GM12878 (cell line): Measurements from ENCODE around the gene SRPK3. TPM values are rescaled to one million over a fixed set of nuclear protein-coding genes. Genes with fewer than 3 reads are reported as not detected.

ENCODE experiments used
- ATAC-seq: fragments of 200-7000 bp; cut with Tn5 transposase; 3 replicates; pipeline ENCODE4 v1.9.1; 2020; ENCODE audit warnings: mild to moderate bottlenecking, moderate library complexity
- BruUV-seq: library from RNA; stranded (reverse); fragments of 400-500 nt; replicated peaks from 2 replicates; lab custom pipeline; 2021; lab: Mats Ljungman, UMichigan
- CTCF ChIA-PET: fragments of 300-600 bp; sonication (Branson Sonifier 250); formaldehyde crosslinking; extraction: SDS; loops from one replicate; lab custom pipeline; 2021; ENCODE audit warnings: inconsistent platforms; lab: Yijun Ruan, JAX
- POLR2A ChIA-PET: fragments of 350-600 bp; formaldehyde crosslinking; extraction: SDS; loops from one replicate; lab custom pipeline; 2021; ENCODE audit warnings: inconsistent platforms; lab: Charles Lee
- RAD21 ChIA-PET: fragments of 300-600 bp; sonication (Branson Sonifier 250); formaldehyde crosslinking; loops from one replicate; lab custom pipeline; 2023; ENCODE audit warnings: antibody characterized with exemption; ENCODE audit not compliant: unreplicated experiment; lab: Charles Lee
- SMC1A ChIA-PET: fragments of 300-600 bp; sonication (Branson Sonifier 250); formaldehyde crosslinking; loops from one replicate; lab custom pipeline; 2023; ENCODE audit not compliant: unreplicated experiment, uncharacterized antibody; lab: Charles Lee
- DNase-seq: peaks from one replicate; pipeline ENCODE4 v3.0.0-alpha.2; 2011; ENCODE audit warnings: low read depth, low spot score
- FAIRE-seq: peaks from 3 replicates; lab custom pipeline; 2011; peaks lifted over from hg19 to GRCh38; lab: Jason Lieb, UNC
- H2AFZ ChIP-seq: 2 replicates; pipeline ENCODE4 v1.6.0; 2011; ENCODE audit warnings: low read depth, low read length, control low read depth; ENCODE audit not compliant: control insufficient read depth
- H3K27ac ChIP-seq: 2 replicates; pipeline ENCODE4 v1.5.1; 2011; ENCODE audit warnings: control low read depth; ENCODE audit not compliant: control insufficient read depth, insufficient read depth
- H3K27me3 ChIP-seq, 2 experiments: replicated peaks in 1 of 2; 2 replicates each; pipeline versions ENCODE4 v1.6.0 to v1.6.1; 2011; ENCODE audit warnings: low read length in 1 of 2; ENCODE audit not compliant: control insufficient read depth in 2 of 2, insufficient read depth in 2 of 2
- H3K36me3 ChIP-seq, 2 experiments: 2 replicates each; pipeline ENCODE4 v1.5.1; 2011; ENCODE audit warnings: low read length in 1 of 2; ENCODE audit not compliant: control insufficient read depth in 2 of 2, insufficient read depth in 2 of 2
- H3K4me1 ChIP-seq: 2 replicates; pipeline ENCODE4 v1.6.1; 2011; ENCODE audit warnings: mild to moderate bottlenecking, low read length, moderate library complexity, mixed read lengths; ENCODE audit not compliant: control insufficient read depth, insufficient read depth
- H3K4me2 ChIP-seq: 2 replicates; pipeline ENCODE4 v1.6.0; 2011; ENCODE audit warnings: control low read depth; ENCODE audit not compliant: control insufficient read depth, insufficient read depth
- H3K4me3 ChIP-seq: fragments of 200-600 bp; sonication (generic); 2 replicates; pipeline ENCODE4 v1.5.1; 2016
- H3K79me2 ChIP-seq: 2 replicates; pipeline ENCODE4 v1.6.0; 2011; ENCODE audit warnings: low read length; ENCODE audit not compliant: control insufficient read depth, insufficient read depth
- H3K9ac ChIP-seq: 2 replicates; pipeline ENCODE4 v1.8.0; 2011; ENCODE audit warnings: low read length, control low read depth, mixed read lengths; ENCODE audit not compliant: control insufficient read depth, insufficient read depth
- H3K9me3 ChIP-seq: replicated peaks from 3 replicates; pipeline ENCODE4 v1.5.1; 2011; ENCODE audit warnings: mild to moderate bottlenecking, low read length; ENCODE audit not compliant: control insufficient read depth, insufficient read depth
- H4K20me1 ChIP-seq: 2 replicates; pipeline ENCODE4 v1.6.0; 2011; ENCODE audit not compliant: control insufficient read depth, insufficient read depth
- ATF3 ChIP-seq: IDR thresholded peaks from 2 replicates; pipeline ENCODE4 v1.6.1; 2011; ENCODE audit warnings: low read depth, mild to moderate bottlenecking, low read length, moderate library complexity, borderline replicate concordance; ENCODE audit errors: extremely low read depth
- ATF7 ChIP-seq: fragments of 450-650 bp; IDR thresholded peaks from 2 replicates; pipeline ENCODE4 v1.6.1; 2016; ENCODE audit warnings: low read depth, mild to moderate bottlenecking
- CBX5 ChIP-seq: sonication (generic); IDR thresholded peaks from 2 replicates; pipeline ENCODE4 v1.6.1; 2016; ENCODE audit warnings: low read depth, moderate library complexity, mild to moderate bottlenecking, inconsistent platforms
- CHD1 ChIP-seq: IDR thresholded peaks from 2 replicates; pipeline ENCODE4 v1.6.1; 2012; ENCODE audit warnings: low read depth, low read length, improper control_type of control experiment
- CHD4 ChIP-seq: fragments of 200-600 bp; sonication (generic); IDR thresholded peaks from 2 replicates; pipeline ENCODE4 v1.6.1; 2016; ENCODE audit warnings: mild to moderate bottlenecking
- CTCF ChIP-seq, 3 experiments: IDR thresholded peaks in 2 of 3; conservative IDR thresholded peaks in 1 of 3; 2 replicates each; pipeline ENCODE4 v1.5.1; 2011; ENCODE audit warnings: low read depth in 3 of 3, low read length in 3 of 3, mild to moderate bottlenecking in 3 of 3, control low read depth in 2 of 3, moderate library complexity in 2 of 3, inconsistent platforms in 1 of 3, mixed read lengths in 1 of 3; ENCODE audit not compliant: control insufficient read depth in 2 of 3, insufficient read depth in 1 of 3; ENCODE audit errors: extremely low read depth in 1 of 3
- ESRRA ChIP-seq: IDR thresholded peaks from 2 replicates; pipeline ENCODE4 v1.6.1; 2012; ENCODE audit warnings: mild to moderate bottlenecking, low read length, improper control_type of control experiment
- HSF1 ChIP-seq: fragments of 150-350 bp; IDR thresholded peaks from 2 replicates; pipeline ENCODE4 v1.6.1; 2014; ENCODE audit warnings: mild to moderate bottlenecking, low read depth, low read length
- PRDM15 ChIP-seq: fragments of 450-650 bp; formaldehyde crosslinking; IDR thresholded peaks from 2 replicates; pipeline ENCODE4 v1.4.0; 2020; ENCODE audit warnings: mild to moderate bottlenecking, moderate library complexity
- RCOR1 ChIP-seq: conservative IDR thresholded peaks from 2 replicates; pipeline ENCODE4 v1.6.1; 2012; ENCODE audit warnings: low read depth, low read length, improper control_type of control experiment
- RELB ChIP-seq: fragments of 450-650 bp; IDR thresholded peaks from 2 replicates; pipeline ENCODE4 v1.6.1; 2017; ENCODE audit warnings: low read depth, mild to moderate bottlenecking, moderate library complexity
- SREBF2 ChIP-seq: IDR thresholded peaks from 2 replicates; pipeline ENCODE4 v1.6.1; 2012; ENCODE audit warnings: mild to moderate bottlenecking, low read length
- ZSCAN29 ChIP-seq: fragments of 450-650 bp; IDR thresholded peaks from 2 replicates; pipeline ENCODE4 v1.6.1; 2017; ENCODE audit warnings: mild to moderate bottlenecking, moderate library complexity
- WGBS: methylation state at CpG from one replicate; pipeline ENCODE4 v1.1.6; 2016; ENCODE audit warnings: low lambda C conversion rate; ENCODE audit not compliant: insufficient replicate concordance, insufficient coverage; ENCODE audit errors: missing lambda C conversion rate; 5-methylcytosine and 5-hydroxymethylcytosine counted together
- in situ Hi-C: fragments of 300-500 bp; cut with MboI; formaldehyde crosslinking; loops from 9 replicates; pipeline ENCODE4 v1.14.3; 2018; ENCODE audit warnings: mixed read lengths
- intact Hi-C: fragments of 100-400 bp; cut with micrococcal nuclease; formaldehyde crosslinking; loops from one replicate; pipeline ENCODE4 v1.14.2; 2022; ENCODE audit not compliant: unreplicated experiment
- polyA plus RNA-seq, 11 experiments: library from polyadenylated mRNA; depleted of rRNA in 4 of 11; unstranded in 6 of 11; stranded (reverse) in 5 of 11; fragments of >200 nt; fragmentation: Nextera tagmentation in 4 of 11; fragmentation: Illumina TruSeq in 1 of 11; extraction: Ambion mirVana in 4 of 11; extraction: Trizol in 1 of 11; gene quantifications; 1 replicate in 1 of 11; 2 replicates in 10 of 11; pipeline versions ENCODE4 v1.2.1 to v1.2.3, GENCODE V29; 2011 to 2016; ENCODE audit warnings: inconsistent platforms in 2 of 11, missing spikeins in 2 of 11, low read depth in 1 of 11
- total RNA-seq, 4 experiments: library from RNA; depleted of rRNA in 3 of 4; stranded (reverse); fragments of >200 nt in 3 of 4; fragmentation: Illumina TruSeq in 1 of 4; extraction: Trizol in 1 of 4; gene quantifications; 2 replicates each; pipeline versions ENCODE4 v1.2.1 to v1.2.3, GENCODE V29; 2013 to 2021

SRPK3 gene
- total and polyA plus RNA-seq, 10 of the 15 experiments (the other 5 are each of a cell fraction or from before 2014, with no cell fraction given): 0.05 to 0.19 TPM; not detected in 8

- in situ Hi-C loops: loop anchor here (10.0 kb wide), 1 partner anchor 50 kb away; no protein-coding TSS in a partner anchor
- SMC1A ChIA-PET: no interaction called here
- TF ChIP-seq CHD4 (no peak), CTCF (IDR thresholded peaks at IDR 0.05 in 2 of 3, conservative IDR thresholded peaks at IDR 0.05 in 1 of 3; ENCODE audit: control insufficient read depth in 2 of 3, extremely low read depth in 1 of 3, insufficient read depth in 1 of 3, low read depth in 3 of 3, low read length in 3 of 3) (no peak), ATF7 (no peak), PRDM15 (no peak), RCOR1 (no peak), ESRRA (no peak), CBX5 (no peak), RELB (no peak), ZSCAN29 (no peak), SREBF2 (no peak), HSF1 (no peak), CHD1 (no peak), ATF3 (no peak)
Observed at GRCh38 chrX:153784325-153784967, 3.6 kb downstream of the SRPK3 start.

More at GRCh38 chrX:153784325-153784967, 3.6 kb downstream of the SRPK3 start:
- FAIRE-seq (no peak), DNase-seq (no peak), ATAC-seq (no peak)
- WGBS: 82% methylated on average over 27 of the region's 27 CpGs
- Histone ChIP-seq H3K4me2 (no peak overlapping the region), H3K4me3 (no peak overlapping the region), H3K4me1 (no peaks in the 10 kb centered on the region), H2AFZ (no peak overlapping the region), H3K79me2 (no peaks in the 10 kb centered on the region), H3K36me3 (peaks cover 3% of the 10 kb centered on the region in 2 experiments; a peak in 3 of 4 replicates), H4K20me1 (no peaks in the 10 kb centered on the region), H3K27me3 (no peaks in the 10 kb centered on the region), H3K9me3 (no peaks in the 10 kb centered on the region; the same call in 2 of the 3 replicates), H3K27ac (no peak overlapping the region), H3K9ac (no peak overlapping the region)
- RAD21 ChIA-PET: no interaction called here
- no TSS peak for BruUV-seq
- CTCF ChIA-PET: no interaction called here
- POLR2A ChIA-PET: no interaction called here
- intact Hi-C loops: no loop called here
